HepG2 (cell line): Measurements from ENCODE around the gene ZNF326. TPM values are rescaled to one million over a fixed set of nuclear protein-coding genes. Genes with fewer than 3 reads are reported as not detected.

Source experiments
- ATAC-seq: fragments of 200-7000 bp; cut with Tn5 transposase; 3 replicates; pipeline ENCODE4 v1.9.1; 2020; ENCODE audit warnings: mild to moderate bottlenecking, moderate library complexity
- BruUV-seq: library from RNA; stranded (reverse); fragments of 400-500 nt; replicated peaks from 2 replicates; lab custom pipeline; 2021; lab: Mats Ljungman, UMichigan
- CTCF ChIA-PET: fragments of 300-600 bp; formaldehyde crosslinking; extraction: SDS; loops from one replicate; lab custom pipeline; 2021; ENCODE audit warnings: low total read pairs, inconsistent platforms, low intra/inter-chr PET ratio; lab: Yijun Ruan, JAX
- POLR2A ChIA-PET: fragments of 350-600 bp; sonication (Branson Sonifier 250); formaldehyde crosslinking; loops from one replicate; lab custom pipeline; 2020; ENCODE audit warnings: antibody characterized with exemption, inconsistent platforms; lab: Yijun Ruan, JAX
- DNase-seq: peaks from one replicate; pipeline ENCODE4 v3.0.0-alpha.2; 2015; ENCODE audit warnings: low spot score
- FAIRE-seq: peaks from 3 replicates; lab custom pipeline; 2011; peaks lifted over from hg19 to GRCh38; lab: Jason Lieb, UNC
- H2AFZ ChIP-seq: one replicate; pipeline ENCODE4 v1.6.1; 2011; ENCODE audit warnings: low read length, inconsistent platforms
- H3K27ac ChIP-seq: fragments of 300-600 bp; 3 replicates; pipeline ENCODE4 v1.8.0; 2011; ENCODE audit warnings: mixed run types, mild to moderate bottlenecking, mixed read lengths, low read length, inconsistent platforms; ENCODE audit not compliant: insufficient read depth; ENCODE audit errors: extremely low read length
- H3K27me3 ChIP-seq, 2 experiments: fragments of 200-600 bp in 1 of 2; 2 replicates in 1 of 2; 3 replicates in 1 of 2; pipeline versions ENCODE4 v1.6.0 to v1.8.0; 2011; ENCODE audit warnings: low read length in 2 of 2, mild to moderate bottlenecking in 2 of 2, moderate library complexity in 2 of 2, inconsistent platforms in 1 of 2; ENCODE audit not compliant: insufficient read depth in 2 of 2, control insufficient read depth in 1 of 2
- H3K36me3 ChIP-seq, 2 experiments: fragments of 200-600 bp in 1 of 2; replicated peaks in 1 of 2; 2 replicates in 1 of 2; 3 replicates in 1 of 2; pipeline versions ENCODE4 v1.5.1 to v1.8.0; 2011; ENCODE audit warnings: low read length in 2 of 2, inconsistent platforms in 1 of 2; ENCODE audit not compliant: insufficient read depth in 2 of 2, control insufficient read depth in 1 of 2
- H3K4me1 ChIP-seq: 2 replicates; pipeline ENCODE4 v1.5.1; 2012; ENCODE audit warnings: low read length, inconsistent platforms; ENCODE audit not compliant: insufficient read depth
- H3K4me2 ChIP-seq: 2 replicates; pipeline ENCODE4 v1.6.0; 2011; ENCODE audit warnings: low read depth, low read length, inconsistent platforms
- H3K4me3 ChIP-seq, 3 experiments: fragments of 200-600 bp in 1 of 3; sonication (generic), shearing (Covaris generic) in 1 of 3; replicated peaks in 1 of 3; 2 replicates each; pipeline ENCODE4 v1.5.1; 2011 to 2016; ENCODE audit warnings: low read length in 3 of 3, inconsistent platforms in 2 of 3, low read depth in 2 of 3, mild to moderate bottlenecking in 2 of 3, control low read depth in 1 of 3, mixed read lengths in 1 of 3; ENCODE audit not compliant: insufficient read depth in 1 of 3
- H3K79me2 ChIP-seq: one replicate; pipeline ENCODE4 v1.6.1; 2011; ENCODE audit warnings: low read length, inconsistent platforms; ENCODE audit not compliant: insufficient read depth
- H3K9ac ChIP-seq: 2 replicates; pipeline ENCODE4 v1.6.0; 2011; ENCODE audit warnings: mild to moderate bottlenecking, low read depth, low read length, inconsistent platforms; ENCODE audit not compliant: insufficient read depth
- H3K9me3 ChIP-seq: 2 replicates; pipeline ENCODE4 v1.5.1; 2012; ENCODE audit warnings: mild to moderate bottlenecking, low read length
- H4K20me1 ChIP-seq: 2 replicates; pipeline ENCODE4 v1.6.0; 2011; ENCODE audit warnings: inconsistent platforms, mild to moderate bottlenecking, low read length, moderate library complexity; ENCODE audit not compliant: insufficient read depth
- CCDC6 ChIP-seq: sonication (generic); formaldehyde crosslinking; IDR thresholded peaks from 2 replicates; pipeline ENCODE4 v1.8.1; 2022; ENCODE audit warnings: mild to moderate bottlenecking, missing genetic modification reagents, moderate library complexity
- NR2F1 ChIP-seq, 2 experiments: fragments of 450-650 bp in 1 of 2; formaldehyde crosslinking in 1 of 2; IDR thresholded peaks; 2 replicates each; pipeline versions ENCODE4 v1.5.0 to v1.6.1; 2016 to 2020; ENCODE audit warnings: mild to moderate bottlenecking in 1 of 2, missing compliant biosample characterization in 1 of 2, missing genetic modification reagents in 1 of 2, moderate library complexity in 1 of 2
- U2AF1 ChIP-seq: fragments of 200-400 bp; formaldehyde crosslinking; optimal IDR thresholded peaks from 2 replicates; pipeline ENCODE3; 2017; ENCODE audit warnings: mild to moderate bottlenecking, low read depth, low read length
- ZEB1 ChIP-seq: IDR thresholded peaks from 2 replicates; pipeline ENCODE4 v1.6.1; 2012; ENCODE audit warnings: mild to moderate bottlenecking, low read depth, inconsistent platforms; ENCODE audit not compliant: insufficient replicate concordance
- ZNF121 ChIP-seq: sonication (generic); formaldehyde crosslinking; IDR thresholded peaks from 2 replicates; pipeline ENCODE4 v1.5.0; 2020; ENCODE audit warnings: mild to moderate bottlenecking, missing genetic modification reagents
- ZNF136 ChIP-seq: sonication (generic); formaldehyde crosslinking; IDR thresholded peaks from 2 replicates; pipeline ENCODE4 v1.8.1; 2022; ENCODE audit warnings: low read depth, mild to moderate bottlenecking, moderate library complexity, missing genetic modification reagents
- ZNF451 ChIP-seq: sonication (generic); formaldehyde crosslinking; IDR thresholded peaks from 2 replicates; pipeline ENCODE4 v1.5.0; 2020; ENCODE audit warnings: mild to moderate bottlenecking, missing genetic modification reagents
- WGBS: methylation state at CpG from one replicate; pipeline ENCODE4 v1.1.6; 2017; ENCODE audit warnings: low lambda C conversion rate; 5-methylcytosine and 5-hydroxymethylcytosine counted together
- in situ Hi-C: cut with HindIII; loops from 2 replicates; pipeline ENCODE4 v1.10.0; 2017; ENCODE audit warnings: low pct_unique_long_range_greater_than_20kb; ENCODE audit not compliant: extremely low pct_ligation_motif_present
- intact Hi-C: fragments of 100-400 bp; cut with micrococcal nuclease; formaldehyde crosslinking; loops from one replicate; pipeline ENCODE4 v1.10.0; 2022; ENCODE audit not compliant: unreplicated experiment
- polyA plus RNA-seq, 8 experiments: library from polyadenylated mRNA; depleted of rRNA in 3 of 8; stranded (reverse) in 7 of 8; unstranded in 1 of 8; fragments of >200 nt; fragmentation: Illumina TruSeq in 4 of 8; extraction: Trizol in 4 of 8; gene quantifications; 2 replicates each; pipeline versions ENCODE4 v1.2.1 to v1.2.3, GENCODE V29; 2011 to 2016; ENCODE audit warnings: low read depth in 4 of 8, missing spikeins in 1 of 8, mixed read lengths in 1 of 8; ENCODE audit not compliant: insufficient read depth in 1 of 8
- total RNA-seq, 5 experiments: library from RNA; depleted of rRNA; stranded (reverse); fragments of >200 nt; fragmentation: Illumina TruSeq; extraction: Trizol; gene quantifications; 2 replicates each; pipeline ENCODE4 v1.2.3, GENCODE V29; 2016; ENCODE audit warnings: low read depth in 1 of 5
- TF ChIP-seq, protein P1 (sequence below): sonication (generic); formaldehyde crosslinking; IDR thresholded peaks from 2 replicates; pipeline ENCODE4 v1.4.0; 2020; ENCODE audit warnings: missing genetic modification reagents

Gene ZNF326
- total and polyA plus RNA-seq, 2 of the 13 experiments (the other 11 are each of a cell fraction or from before 2014, with no cell fraction given) = 6.3 to 16.4 TPM

DNA sequence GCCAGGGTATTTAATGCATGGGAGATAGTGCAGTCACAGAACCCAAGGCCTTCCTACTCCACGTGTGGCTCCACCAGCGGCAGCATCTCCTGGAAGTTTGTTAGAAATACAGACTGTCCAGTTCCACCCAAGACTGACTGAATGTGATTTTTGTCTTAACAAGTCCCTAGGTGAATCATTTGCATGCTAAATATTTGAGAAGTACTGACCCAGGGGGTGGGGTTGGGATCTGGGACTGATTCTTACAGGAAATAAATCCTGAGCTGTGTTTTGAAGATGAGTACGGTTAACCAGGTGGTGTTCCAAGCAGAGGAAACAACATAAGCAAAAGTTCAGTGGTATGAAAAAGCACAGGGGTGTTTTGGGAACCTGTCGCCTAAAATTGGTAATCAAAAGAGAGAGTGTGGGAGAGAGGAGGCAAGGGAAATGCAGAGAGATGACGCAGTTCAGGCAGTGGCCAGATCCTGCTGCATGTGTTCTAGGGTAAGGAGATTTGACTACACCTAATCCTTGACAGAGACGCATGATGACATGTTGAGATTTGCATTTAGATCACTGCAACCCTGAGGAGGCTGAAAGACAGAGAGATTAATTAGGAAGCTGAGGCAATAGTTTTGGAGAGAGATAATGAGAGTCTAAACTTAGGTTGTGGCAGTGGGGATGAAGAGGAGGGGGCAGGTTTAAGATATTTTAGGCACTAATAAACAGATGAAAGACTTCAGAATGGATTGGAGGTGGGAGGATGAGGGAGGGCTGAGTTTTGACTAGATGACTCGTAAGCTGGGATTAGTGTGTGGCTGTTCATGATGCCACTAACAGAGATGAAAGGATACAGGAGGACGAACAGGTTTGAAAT lies 3.7 kb upstream of the ZNF326 start:
- ATAC-seq (no peak), DNase-seq (no peak), FAIRE-seq (no peak)
- H3K36me3 ChIP-seq = no peaks in the 10 kb centered on the region
- ChIA-PET CTCF (no interaction called here), POLR2A (interaction anchor here (0.6 to 1.7 kb wide), 2 partner anchors 27 to 170 kb away, joined by 3 to 6 read pairs; partner anchors contain the start of gene LRRC8D)
- no peak overlapping the region for H3K4me3 ChIP-seq
- in situ Hi-C loops (loop anchor here (5.0 kb wide), 1 partner anchor 184 kb away; no protein-coding TSS in a partner anchor), intact Hi-C loops (loop anchor here (2.0 to 10.0 kb wide), 2 partner anchors 48 to 406 kb away; no protein-coding TSS in a partner anchor)
- BruUV-seq = no TSS peak
- peaks cover 2% of the 10 kb centered on the region; the same call in 1 of the 2 replicates for H4K20me1 ChIP-seq
- no peaks in the 10 kb centered on the region; a peak in 1 of 5 replicates for H3K27me3 ChIP-seq
- WGBS = 62% methylated on average over 8 of the region's 8 CpGs
- peaks cover 45% of the 10 kb centered on the region for H3K4me1 ChIP-seq
- peaks cover 11% of the 10 kb centered on the region for H3K79me2 ChIP-seq
- H3K9me3 ChIP-seq = no peaks in the 10 kb centered on the region
- no peak overlapping the region for H3K4me2 ChIP-seq
- no peak overlapping the region for H3K9ac ChIP-seq
- H2AFZ ChIP-seq = no peak overlapping the region
- TF ChIP-seq ZNF136 = no peak
- no peak for TF ChIP-seq ZEB1
- no peak for TF ChIP-seq CCDC6 (CRISPR knock-in tag)
- no peak for TF ChIP-seq NR2F1 (CRISPR knock-in tag; IDR thresholded peaks at IDR 0.05)
- TF ChIP-seq, protein P1, sequence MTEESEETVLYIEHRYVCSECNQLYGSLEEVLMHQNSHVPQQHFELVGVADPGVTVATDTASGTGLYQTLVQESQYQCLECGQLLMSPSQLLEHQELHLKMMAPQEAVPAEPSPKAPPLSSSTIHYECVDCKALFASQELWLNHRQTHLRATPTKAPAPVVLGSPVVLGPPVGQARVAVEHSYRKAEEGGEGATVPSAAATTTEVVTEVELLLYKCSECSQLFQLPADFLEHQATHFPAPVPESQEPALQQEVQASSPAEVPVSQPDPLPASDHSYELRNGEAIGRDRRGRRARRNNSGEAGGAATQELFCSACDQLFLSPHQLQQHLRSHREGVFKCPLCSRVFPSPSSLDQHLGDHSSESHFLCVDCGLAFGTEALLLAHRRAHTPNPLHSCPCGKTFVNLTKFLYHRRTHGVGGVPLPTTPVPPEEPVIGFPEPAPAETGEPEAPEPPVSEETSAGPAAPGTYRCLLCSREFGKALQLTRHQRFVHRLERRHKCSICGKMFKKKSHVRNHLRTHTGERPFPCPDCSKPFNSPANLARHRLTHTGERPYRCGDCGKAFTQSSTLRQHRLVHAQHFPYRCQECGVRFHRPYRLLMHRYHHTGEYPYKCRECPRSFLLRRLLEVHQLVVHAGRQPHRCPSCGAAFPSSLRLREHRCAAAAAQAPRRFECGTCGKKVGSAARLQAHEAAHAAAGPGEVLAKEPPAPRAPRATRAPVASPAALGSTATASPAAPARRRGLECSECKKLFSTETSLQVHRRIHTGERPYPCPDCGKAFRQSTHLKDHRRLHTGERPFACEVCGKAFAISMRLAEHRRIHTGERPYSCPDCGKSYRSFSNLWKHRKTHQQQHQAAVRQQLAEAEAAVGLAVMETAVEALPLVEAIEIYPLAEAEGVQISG (CRISPR knock-in tag) = no peak
- no peak for TF ChIP-seq U2AF1
- no peak for TF ChIP-seq ZNF451 (CRISPR knock-in tag)
- no peak for TF ChIP-seq ZNF121
- H3K27ac ChIP-seq = no peak overlapping the region
